A549 treated with GW870086 at 1 μM for 4 hours (cell line): ENCODE data around the gene ZNF175. TPM values are rescaled to one million over a fixed set of nuclear protein-coding genes. Genes with fewer than 3 reads are reported as not detected.

Source experiments
- total RNA-seq: library from RNA; stranded (reverse); fragments of 200-300 nt; extraction: Qiagen RNA extraction; gene quantifications from 5 replicates; pipeline ENCODE4 v1.2.3, GENCODE V29; 2022; ENCODE audit warnings: low read depth

ZNF175 gene
- total RNA-seq: 2.8 to 5.1 TPM (median 4.3 TPM) in 5 replicates

DNA sequence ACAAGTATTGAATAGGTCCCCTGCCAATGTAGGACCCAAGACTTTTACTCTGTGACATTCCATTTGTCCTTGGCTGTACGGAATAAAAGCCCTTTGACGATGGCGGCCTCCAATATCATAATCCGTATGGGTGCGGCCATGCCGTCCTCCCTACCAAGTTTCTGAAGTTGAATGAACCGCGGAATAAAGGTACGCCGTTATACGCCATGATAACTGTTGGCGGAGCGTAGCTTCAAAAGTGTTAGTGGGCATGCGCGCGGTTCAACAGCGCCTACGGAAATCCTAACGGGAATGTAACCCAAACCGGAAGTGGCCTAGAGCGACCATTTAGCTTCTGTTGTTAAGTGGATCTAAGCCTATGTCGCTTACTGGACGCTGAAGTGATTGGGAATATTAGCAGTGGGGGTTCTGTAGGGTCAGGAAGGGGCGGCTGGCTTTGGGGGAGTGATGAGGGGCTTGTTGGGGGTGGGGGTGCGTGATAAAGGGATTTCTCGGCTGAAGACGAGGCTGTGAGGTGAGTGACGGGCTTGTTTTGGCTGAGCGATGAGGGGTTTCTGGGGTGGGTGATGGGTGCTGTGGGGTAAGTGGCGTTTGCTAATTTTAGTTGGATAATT lies at the start of gene ZNF175:
TSS of gene ZNF175 (plus strand) at position 322 of the 614 bp plus-strand sequence. CDS start 2,047 bp downstream, outside the sequence.

DNA sequence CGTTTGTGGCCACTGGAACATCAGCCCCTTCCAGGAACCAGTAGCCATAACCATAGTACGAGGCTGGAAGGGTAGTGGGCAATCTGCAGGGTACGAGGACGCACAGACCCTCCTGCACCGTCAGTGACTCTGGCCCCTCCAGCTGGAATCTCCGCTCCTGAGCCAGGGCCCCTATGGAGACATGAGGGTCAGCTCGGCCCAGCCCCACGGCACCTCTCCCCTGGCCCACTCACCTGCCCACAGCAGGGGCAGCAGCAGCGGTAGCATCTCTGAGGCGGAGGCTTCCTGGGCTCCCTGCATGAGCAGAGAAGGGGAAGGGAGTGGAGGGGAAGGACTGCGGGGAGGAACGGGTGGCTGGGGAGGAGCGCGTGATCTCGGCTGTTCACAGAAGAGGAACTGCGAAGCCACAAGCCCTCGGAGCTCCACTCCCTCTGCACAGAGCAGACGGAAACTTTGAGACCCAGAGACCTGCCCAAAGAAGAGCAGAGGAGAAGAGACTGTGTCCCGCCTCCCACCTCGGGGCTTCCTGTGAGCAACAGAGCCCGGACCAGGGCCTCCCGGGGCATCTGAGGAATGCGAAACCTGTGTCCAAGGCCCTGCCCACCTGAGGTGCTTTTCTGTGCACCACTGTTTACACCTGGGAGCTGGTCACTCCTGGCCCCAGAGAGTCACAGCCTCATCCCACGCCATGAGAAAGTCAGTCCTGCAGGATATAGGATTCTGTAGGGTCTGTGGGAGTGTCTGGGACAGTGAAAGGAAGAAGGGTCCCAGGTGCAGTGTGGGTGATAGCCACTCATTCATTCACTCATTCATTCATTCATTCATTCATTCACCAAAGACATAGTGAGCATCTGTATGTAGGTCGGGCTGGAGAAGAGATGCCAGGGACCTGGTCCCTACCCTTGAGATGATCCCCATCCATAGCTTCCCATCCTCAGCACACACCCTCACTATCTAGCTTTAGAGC lies 39.5 kb upstream of the ZNF175 start, which contains the start of gene SIGLEC6:
TSS of gene SIGLEC6 (minus strand) at position 322 of the 967 bp plus-strand sequence. CDS start at position 300, 22 bp downstream.

DNA sequence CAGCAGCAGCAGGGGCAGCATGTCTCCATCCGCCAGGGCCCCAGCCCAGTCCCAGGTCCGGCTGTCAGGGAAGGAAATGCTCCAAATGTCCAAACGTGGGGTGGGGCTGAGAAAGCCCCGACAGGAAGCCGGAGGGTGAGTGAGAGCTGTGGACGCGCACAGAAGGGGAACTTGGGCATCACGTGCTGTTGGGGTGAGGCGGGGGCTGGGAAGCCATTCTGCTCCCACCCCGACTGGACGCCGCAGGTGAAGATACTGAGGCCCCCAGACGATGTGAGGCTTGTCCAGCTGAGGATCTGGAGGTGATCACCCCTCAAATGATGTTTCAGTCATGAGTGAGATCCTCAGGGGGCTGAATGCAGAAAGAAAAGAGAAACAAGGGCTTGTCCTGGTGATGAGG lies 59.2 kb downstream of the ZNF175 start, which contains the start of gene SIGLEC5:
TSS of gene SIGLEC5 (minus strand) at position 87 of the 400 bp plus-strand sequence. CDS start at position 21, 66 bp downstream.

Other genes with a start within 250 kb of the ZNF175 start
- gene VSIG10L, start 229.1 kb upstream of the ZNF175 start, total RNA-seq: 10.7 to 14.9 TPM (median 14.4 TPM) in 5 replicates
- 234 to 272 TPM (median 249 TPM) in 5 replicates for gene ETFB, start 204.9 kb upstream of the ZNF175 start, total RNA-seq
- gene CLDND2, start 202.3 kb upstream of the ZNF175 start, total RNA-seq: 5.1 to 14.5 TPM (median 12.4 TPM) in 5 replicates
- gene NKG7, start 198.6 kb upstream of the ZNF175 start, total RNA-seq: not detected in 5 replicates
- gene LIM2, start 183.3 kb upstream of the ZNF175 start, total RNA-seq: not detected in 5 replicates
- not detected in 5 replicates for gene C19orf84, start 180.7 kb upstream of the ZNF175 start, total RNA-seq
- 0.08 TPM in 1 of 5 replicates, not detected in the others for gene SIGLEC10, start 153.6 kb upstream of the ZNF175 start, total RNA-seq
- not detected in 5 replicates for gene SIGLEC8, start 112.8 kb upstream of the ZNF175 start, total RNA-seq
- gene CEACAM18, start 92.7 kb upstream of the ZNF175 start, total RNA-seq: not detected in 5 replicates
- gene SIGLEC12, start 69.5 kb upstream of the ZNF175 start, total RNA-seq: not detected in 5 replicates
- not detected in 5 replicates for gene SIGLEC6, start 39.6 kb upstream of the ZNF175 start, total RNA-seq
- gene SIGLEC5, start 59.1 kb downstream of the ZNF175 start, total RNA-seq: not detected in 5 replicates
- gene SIGLEC14, start 75.5 kb downstream of the ZNF175 start, total RNA-seq: 0.12 TPM in 1 of 5 replicates, not detected in the others
- 10.4 to 16.0 TPM (median 14.7 TPM) in 5 replicates for gene SPACA6, start 122.0 kb downstream of the ZNF175 start, total RNA-seq
- not detected in 5 replicates for gene HAS1, start 152.7 kb downstream of the ZNF175 start, total RNA-seq
- 0.11 to 0.24 TPM in 2 of 5 replicates, not detected in the others for gene FPR1, start 180.6 kb downstream of the ZNF175 start, total RNA-seq
- gene FPR2, start 189.9 kb downstream of the ZNF175 start, total RNA-seq: not detected in 5 replicates
- gene FPR3, start 223.9 kb downstream of the ZNF175 start, total RNA-seq: not detected in 5 replicates